Mononuclear cell (primary cell): ENCODE measurements around the gene CDH6. TPM values are rescaled to one million over a fixed set of nuclear protein-coding genes. Genes with fewer than 3 reads are reported as not detected.

Experiments
- H3K27me3 ChIP-seq: 2 replicates; pipeline ENCODE4 v1.6.0; 2011; ENCODE audit warnings: low read length, control low read depth; ENCODE audit not compliant: insufficient read depth
- H3K4me1 ChIP-seq: 2 replicates; pipeline ENCODE4 v1.5.1; 2011; ENCODE audit warnings: mild to moderate bottlenecking, low read length, control low read depth; ENCODE audit not compliant: insufficient read depth
- H3K4me3 ChIP-seq: 2 replicates; pipeline ENCODE4 v1.5.1; 2011; ENCODE audit warnings: mild to moderate bottlenecking, low read length, moderate library complexity
- H3K9me3 ChIP-seq: 2 replicates; pipeline ENCODE4 v1.5.1; 2011; ENCODE audit warnings: low read depth, mild to moderate bottlenecking, control low read depth, low read length
- total RNA-seq: library from RNA; depleted of rRNA; stranded (reverse); fragments of >200 nt; gene quantifications from one replicate; pipeline ENCODE4 v1.2.3, GENCODE V29; 2012

The CDH6 gene
- total RNA-seq, 1 donor: not detected

- Histone ChIP-seq H3K4me3 (no peak overlapping the region), H3K4me1 (no peaks in the 10 kb centered on the region), H3K9me3 (no peaks in the 10 kb centered on the region), H3K27me3 (peaks cover 8% of the 10 kb centered on the region)
Observed at GRCh38 chr5:31186672-31187267, 6.7 kb upstream of the CDH6 start.

GRCh38 chr5:31187591-31187990 is 5.9 kb upstream of the CDH6 start:
- H3K27me3 ChIP-seq: peaks cover 15% of the 10 kb centered on the region
- no peaks in the 10 kb centered on the region for H3K4me1 ChIP-seq
- H3K9me3 ChIP-seq: no peaks in the 10 kb centered on the region
- no peak overlapping the region for H3K4me3 ChIP-seq

DNA sequence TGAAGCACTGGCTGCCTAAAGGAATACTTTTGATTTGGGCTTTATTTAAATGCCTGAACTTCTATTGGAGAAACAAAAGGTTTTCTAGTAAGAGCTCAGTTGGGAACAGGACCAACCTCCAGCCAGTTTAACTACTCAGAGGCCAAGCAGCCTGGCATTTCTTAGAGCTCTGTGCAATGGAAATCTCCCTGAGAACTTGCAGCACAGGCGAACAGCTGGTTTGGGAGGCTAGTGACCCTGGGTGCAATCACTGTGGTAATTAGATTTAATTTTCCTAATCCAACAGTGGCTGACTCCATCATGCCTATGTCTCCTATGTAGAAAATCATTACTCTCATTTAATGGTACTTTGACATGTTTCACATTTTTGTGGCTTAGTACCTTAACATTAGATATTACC is 1.0 kb upstream of the CDH6 start:
- H3K9me3 ChIP-seq: no peaks in the 10 kb centered on the region
- peaks cover 53% of the 10 kb centered on the region for H3K27me3 ChIP-seq
- H3K4me1 ChIP-seq: no peaks in the 10 kb centered on the region
- no peak overlapping the region for H3K4me3 ChIP-seq

DNA sequence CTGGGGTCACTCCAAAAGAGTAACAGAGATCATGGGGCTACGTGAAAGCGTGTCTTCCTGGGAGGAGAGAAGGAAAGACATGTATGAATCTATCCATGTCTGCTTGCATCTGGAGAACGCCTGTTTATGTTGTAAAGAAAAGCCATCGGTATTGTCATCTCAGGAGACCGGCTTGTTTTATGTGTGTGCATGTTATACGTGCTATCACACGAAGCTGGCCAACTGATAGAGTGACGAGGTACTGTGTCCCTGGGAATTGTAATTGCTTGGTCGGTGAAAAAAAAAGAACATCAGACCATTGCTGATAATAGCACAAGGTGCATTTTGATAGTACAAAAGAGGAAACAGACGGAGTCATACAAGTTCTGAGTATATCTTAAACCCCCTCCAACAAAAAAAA is 370 bp upstream of the CDH6 start:
- Histone ChIP-seq H3K27me3 (peaks cover 53% of the 10 kb centered on the region), H3K4me1 (no peaks in the 10 kb centered on the region), H3K4me3 (no peak overlapping the region), H3K9me3 (no peaks in the 10 kb centered on the region)

GRCh38 chr5:31194468-31194813 is 955 bp downstream of the CDH6 start:
- Histone ChIP-seq H3K4me3 (no peak overlapping the region), H3K9me3 (no peaks in the 10 kb centered on the region), H3K27me3 (peaks cover 53% of the 10 kb centered on the region), H3K4me1 (no peaks in the 10 kb centered on the region)

DNA sequence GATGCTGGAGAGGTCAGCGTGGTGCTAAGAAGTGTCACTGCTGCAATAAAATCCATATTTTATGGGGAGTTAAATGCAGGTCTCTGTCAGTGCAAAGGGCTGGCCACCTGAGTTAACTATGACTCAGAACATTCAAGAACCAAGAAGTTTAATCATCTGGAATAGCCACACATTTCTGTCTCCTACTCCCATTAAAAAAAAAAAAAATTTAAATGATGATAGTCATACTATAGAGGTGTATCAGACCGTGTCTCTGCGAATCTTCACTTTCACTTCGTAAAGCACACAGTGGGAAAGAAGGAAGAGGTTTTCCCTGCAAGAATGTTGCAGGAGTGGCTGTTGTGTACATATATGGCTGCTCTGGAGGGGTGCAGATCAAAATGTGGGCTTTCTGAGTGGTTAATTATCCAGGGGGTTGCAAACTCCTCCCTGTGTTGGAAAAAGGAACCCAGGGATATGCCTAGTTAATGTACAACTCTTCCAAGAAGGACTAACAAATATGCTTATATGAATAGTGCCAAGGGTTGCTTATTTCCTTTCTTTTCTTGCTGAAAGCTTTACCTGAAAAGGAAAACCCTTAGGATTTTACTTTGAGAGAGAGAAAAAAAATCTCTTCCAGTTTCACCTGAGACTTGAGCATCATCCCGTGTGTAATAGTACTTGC is 1.5 kb downstream of the CDH6 start:
- no peak overlapping the region for H3K4me3 ChIP-seq
- H3K4me1 ChIP-seq: no peaks in the 10 kb centered on the region
- H3K27me3 ChIP-seq: peaks cover 53% of the 10 kb centered on the region
- H3K9me3 ChIP-seq: no peaks in the 10 kb centered on the region

- Histone ChIP-seq H3K4me1 (no peaks in the 10 kb centered on the region), H3K4me3 (no peak overlapping the region), H3K9me3 (no peaks in the 10 kb centered on the region), H3K27me3 (peaks cover 49% of the 10 kb centered on the region)
Observed at GRCh38 chr5:31196309-31196708, 2.8 kb downstream of the CDH6 start.

- Histone ChIP-seq H3K4me3 (no peak overlapping the region), H3K4me1 (no peaks in the 10 kb centered on the region), H3K9me3 (no peaks in the 10 kb centered on the region), H3K27me3 (peaks cover 42% of the 10 kb centered on the region)
Observed at GRCh38 chr5:31197183-31197582, 3.7 kb downstream of the CDH6 start.

- Histone ChIP-seq H3K4me1 (no peaks in the 10 kb centered on the region), H3K9me3 (no peaks in the 10 kb centered on the region), H3K4me3 (no peak overlapping the region), H3K27me3 (no peaks in the 10 kb centered on the region)
Observed at GRCh38 chr5:31204958-31205357, 11.5 kb downstream of the CDH6 start.

- H3K4me3 ChIP-seq: no peak overlapping the region
- H3K27me3 ChIP-seq: no peaks in the 10 kb centered on the region
- no peaks in the 10 kb centered on the region for H3K9me3 ChIP-seq
- H3K4me1 ChIP-seq: no peaks in the 10 kb centered on the region
Observed at GRCh38 chr5:31208043-31208442, 14.6 kb downstream of the CDH6 start.

GRCh38 chr5:31209334-31209733 is 15.8 kb downstream of the CDH6 start:
- H3K27me3 ChIP-seq: no peaks in the 10 kb centered on the region
- H3K4me3 ChIP-seq: no peak overlapping the region

GRCh38 chr5:31211098-31211497 is 17.6 kb downstream of the CDH6 start:
- H3K4me3 ChIP-seq: no peak overlapping the region
- H3K27me3 ChIP-seq: no peaks in the 10 kb centered on the region
- H3K9me3 ChIP-seq: no peaks in the 10 kb centered on the region
- no peaks in the 10 kb centered on the region for H3K4me1 ChIP-seq

More at GRCh38 chr5:31209334-31209733, 15.8 kb downstream of the CDH6 start:
- Histone ChIP-seq H3K9me3 (no peaks in the 10 kb centered on the region), H3K4me1 (no peaks in the 10 kb centered on the region)

GRCh38 chr5:31213257-31213656 is 19.8 kb downstream of the CDH6 start:
- no peaks in the 10 kb centered on the region for H3K4me1 ChIP-seq

GRCh38 chr5:31213705-31214121 is 20.2 kb downstream of the CDH6 start:
- H3K27me3 ChIP-seq: no peaks in the 10 kb centered on the region
- no peaks in the 10 kb centered on the region for H3K4me1 ChIP-seq
- no peak overlapping the region for H3K4me3 ChIP-seq
- no peaks in the 10 kb centered on the region for H3K9me3 ChIP-seq

More at GRCh38 chr5:31213257-31213656, 19.8 kb downstream of the CDH6 start:
- Histone ChIP-seq H3K9me3 (no peaks in the 10 kb centered on the region), H3K27me3 (no peaks in the 10 kb centered on the region), H3K4me3 (no peak overlapping the region)

GRCh38 chr5:31214229-31214628 is 20.7 kb downstream of the CDH6 start:
- Histone ChIP-seq H3K9me3 (no peaks in the 10 kb centered on the region), H3K4me3 (no peak overlapping the region), H3K4me1 (no peaks in the 10 kb centered on the region), H3K27me3 (no peaks in the 10 kb centered on the region)

DNA sequence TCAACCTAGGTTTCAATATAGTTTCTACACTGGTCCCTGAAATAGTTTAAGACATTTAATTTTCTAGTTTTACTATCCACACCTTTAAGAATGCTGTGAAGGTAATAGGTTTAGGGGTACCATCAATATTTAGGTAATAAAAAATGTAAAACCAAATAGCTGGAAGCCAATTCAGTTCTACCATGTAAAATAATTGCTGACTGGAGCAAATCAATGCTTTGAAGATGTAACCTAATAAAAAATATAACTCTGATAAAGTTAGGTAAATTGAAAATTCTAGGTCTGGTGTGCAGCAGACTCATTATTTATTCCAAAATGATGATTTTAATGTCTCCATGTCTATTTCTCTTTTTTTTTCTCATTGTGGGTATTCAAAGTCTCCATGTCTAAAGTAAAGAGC is 21.8 kb downstream of the CDH6 start:
- Histone ChIP-seq H3K4me3 (no peak overlapping the region), H3K4me1 (no peaks in the 10 kb centered on the region), H3K27me3 (no peaks in the 10 kb centered on the region), H3K9me3 (no peaks in the 10 kb centered on the region)
